ENCODE measurements around the gene CASP2. TPM values are rescaled to one million over a fixed set of nuclear protein-coding genes. Genes with fewer than 3 reads are reported as not detected.

The CASP2 gene
- total and polyA plus RNA-seq, 2 of the 13 experiments (the other 11 are each of a cell fraction or from before 2014, with no cell fraction given), result 10.2 to 13.7 TPM

GRCh38 chr7:143331179-143331801, 43.1 kb downstream of the CASP2 start:
- Histone ChIP-seq H3K79me2 (ENCODE audit: insufficient read depth, low read length) (no peaks in the 10 kb centered on the region), H3K27me3 (ENCODE audit: control insufficient read depth in 1 of 2, insufficient read depth in 2 of 2, low read length in 2 of 2) (no peaks in the 10 kb centered on the region), H3K4me3 (replicated peaks in 1 of 3; ENCODE audit: insufficient read depth in 1 of 3, low read depth in 2 of 3, low read length in 3 of 3) (no peak overlapping the region), H4K20me1 (ENCODE audit: insufficient read depth, low read length) (no peaks in the 10 kb centered on the region), H3K27ac (ENCODE audit: extremely low read length, insufficient read depth, low read length) (no peak overlapping the region), H2AFZ (ENCODE audit: low read length) (no peak overlapping the region), H3K36me3 (replicated peaks in 1 of 2; ENCODE audit: control insufficient read depth in 1 of 2, insufficient read depth in 2 of 2, low read length in 2 of 2) (no peaks in the 10 kb centered on the region), H3K4me2 (ENCODE audit: low read depth, low read length) (no peak overlapping the region), H3K9ac (ENCODE audit: insufficient read depth, low read depth, low read length) (no peak overlapping the region), H3K9me3 (ENCODE audit: low read length) (no peaks in the 10 kb centered on the region), H3K4me1 (ENCODE audit: insufficient read depth, low read length) (no peaks in the 10 kb centered on the region)
- no TSS peak for BruUV-seq (replicated peaks)
- intact Hi-C loops (cut with micrococcal nuclease; ENCODE audit: unreplicated experiment), result no loop called here
- ChIA-PET CTCF (ENCODE audit: low intra/inter-chr PET ratio, low total read pairs) (no interaction called here), POLR2A (no interaction called here)
- TF ChIP-seq ZNF354B (CRISPR knock-in tag; IDR thresholded peaks at IDR 0.05), result no peak
- TF ChIP-seq NR0B2 (CRISPR knock-in tag; IDR thresholded peaks at IDR 0.05), result no peak
- FAIRE-seq, result no peak
- in situ Hi-C loops (cut with HindIII; ENCODE audit: extremely low pct_ligation_motif_present, low pct_unique_long_range_greater_than_20kb), result no loop called here
- no peak for ATAC-seq
- DNase-seq (ENCODE audit: low spot score), result no peak
- 66% methylated on average over 8 of the region's 8 CpGs for WGBS (ENCODE audit: low lambda C conversion rate)

GRCh38 chr7:143334244-143334643, 46.1 kb downstream of the CASP2 start:
- 0% methylated on average over 1 of the region's 1 CpG for WGBS (ENCODE audit: low lambda C conversion rate)
- TF ChIP-seq SNAI1 (CRISPR knock-in tag; IDR thresholded peaks at IDR 0.05; ENCODE audit: borderline replicate concordance) (no peak), ZNF446 (CRISPR knock-in tag; IDR thresholded peaks at IDR 0.05) (no peak), RBM39 (IDR thresholded peaks at IDR 0.05; ENCODE audit: low read depth, low read length, poor library complexity, severe bottlenecking) (no peak), TMF1 (CRISPR knock-in tag; IDR thresholded peaks at IDR 0.05; ENCODE audit: low read depth) (no peak), NFYC (CRISPR knock-in tag; IDR thresholded peaks at IDR 0.05) (no peak), TBP (CRISPR knock-in tag; IDR thresholded peaks at IDR 0.05) (no peak), NR2C2 (CRISPR knock-in tag; IDR thresholded peaks at IDR 0.05; ENCODE audit: borderline replicate concordance) (no peak), CENPX (CRISPR knock-in tag; IDR thresholded peaks at IDR 0.05) (no peak), TP53 (CRISPR knock-in tag; conservative IDR thresholded peaks at IDR 0.05) (no peak)
- TF ChIP-seq, protein P1, sequence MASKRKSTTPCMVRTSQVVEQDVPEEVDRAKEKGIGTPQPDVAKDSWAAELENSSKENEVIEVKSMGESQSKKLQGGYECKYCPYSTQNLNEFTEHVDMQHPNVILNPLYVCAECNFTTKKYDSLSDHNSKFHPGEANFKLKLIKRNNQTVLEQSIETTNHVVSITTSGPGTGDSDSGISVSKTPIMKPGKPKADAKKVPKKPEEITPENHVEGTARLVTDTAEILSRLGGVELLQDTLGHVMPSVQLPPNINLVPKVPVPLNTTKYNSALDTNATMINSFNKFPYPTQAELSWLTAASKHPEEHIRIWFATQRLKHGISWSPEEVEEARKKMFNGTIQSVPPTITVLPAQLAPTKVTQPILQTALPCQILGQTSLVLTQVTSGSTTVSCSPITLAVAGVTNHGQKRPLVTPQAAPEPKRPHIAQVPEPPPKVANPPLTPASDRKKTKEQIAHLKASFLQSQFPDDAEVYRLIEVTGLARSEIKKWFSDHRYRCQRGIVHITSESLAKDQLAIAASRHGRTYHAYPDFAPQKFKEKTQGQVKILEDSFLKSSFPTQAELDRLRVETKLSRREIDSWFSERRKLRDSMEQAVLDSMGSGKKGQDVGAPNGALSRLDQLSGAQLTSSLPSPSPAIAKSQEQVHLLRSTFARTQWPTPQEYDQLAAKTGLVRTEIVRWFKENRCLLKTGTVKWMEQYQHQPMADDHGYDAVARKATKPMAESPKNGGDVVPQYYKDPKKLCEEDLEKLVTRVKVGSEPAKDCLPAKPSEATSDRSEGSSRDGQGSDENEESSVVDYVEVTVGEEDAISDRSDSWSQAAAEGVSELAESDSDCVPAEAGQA (IDR thresholded peaks at IDR 0.05; ENCODE audit: low read depth), result no peak
- TF ChIP-seq, protein P1 (CRISPR knock-in tag; IDR thresholded peaks at IDR 0.05; ENCODE audit: borderline replicate concordance), result no peak

More at GRCh38 chr7:143334244-143334643, 46.1 kb downstream of the CASP2 start:
- Histone ChIP-seq H3K79me2 (ENCODE audit: insufficient read depth, low read length) (no peaks in the 10 kb centered on the region), H3K4me1 (ENCODE audit: insufficient read depth, low read length) (no peaks in the 10 kb centered on the region), H2AFZ (ENCODE audit: low read length) (no peak overlapping the region), H3K27ac (ENCODE audit: extremely low read length, insufficient read depth, low read length) (no peak overlapping the region), H3K4me2 (ENCODE audit: low read depth, low read length) (no peak overlapping the region), H4K20me1 (ENCODE audit: insufficient read depth, low read length) (no peaks in the 10 kb centered on the region), H3K27me3 (ENCODE audit: control insufficient read depth in 1 of 2, insufficient read depth in 2 of 2, low read length in 2 of 2) (no peaks in the 10 kb centered on the region), H3K4me3 (replicated peaks in 1 of 3; ENCODE audit: insufficient read depth in 1 of 3, low read depth in 2 of 3, low read length in 3 of 3) (no peak overlapping the region), H3K9ac (ENCODE audit: insufficient read depth, low read depth, low read length) (no peak overlapping the region), H3K36me3 (replicated peaks in 1 of 2; ENCODE audit: control insufficient read depth in 1 of 2, insufficient read depth in 2 of 2, low read length in 2 of 2) (no peaks in the 10 kb centered on the region), H3K9me3 (ENCODE audit: low read length) (no peaks in the 10 kb centered on the region)
- no peak for ATAC-seq
- ChIA-PET POLR2A (no interaction called here), CTCF (ENCODE audit: low intra/inter-chr PET ratio, low total read pairs) (no interaction called here)
- intact Hi-C loops (cut with micrococcal nuclease; ENCODE audit: unreplicated experiment) (no loop called here), in situ Hi-C loops (cut with HindIII; ENCODE audit: extremely low pct_ligation_motif_present, low pct_unique_long_range_greater_than_20kb) (no loop called here)
- BruUV-seq (replicated peaks), result no TSS peak
- FAIRE-seq, result no peak
- DNase-seq (ENCODE audit: low spot score), result no peak
